D341Med (cell line): ENCODE measurements around the gene MYO15B.

Experiments used
- DNase-seq: peaks from one replicate; pipeline ENCODE4 v3.0.0; 2012; ENCODE audit warnings: low spot score

The MYO15B gene

DNA sequence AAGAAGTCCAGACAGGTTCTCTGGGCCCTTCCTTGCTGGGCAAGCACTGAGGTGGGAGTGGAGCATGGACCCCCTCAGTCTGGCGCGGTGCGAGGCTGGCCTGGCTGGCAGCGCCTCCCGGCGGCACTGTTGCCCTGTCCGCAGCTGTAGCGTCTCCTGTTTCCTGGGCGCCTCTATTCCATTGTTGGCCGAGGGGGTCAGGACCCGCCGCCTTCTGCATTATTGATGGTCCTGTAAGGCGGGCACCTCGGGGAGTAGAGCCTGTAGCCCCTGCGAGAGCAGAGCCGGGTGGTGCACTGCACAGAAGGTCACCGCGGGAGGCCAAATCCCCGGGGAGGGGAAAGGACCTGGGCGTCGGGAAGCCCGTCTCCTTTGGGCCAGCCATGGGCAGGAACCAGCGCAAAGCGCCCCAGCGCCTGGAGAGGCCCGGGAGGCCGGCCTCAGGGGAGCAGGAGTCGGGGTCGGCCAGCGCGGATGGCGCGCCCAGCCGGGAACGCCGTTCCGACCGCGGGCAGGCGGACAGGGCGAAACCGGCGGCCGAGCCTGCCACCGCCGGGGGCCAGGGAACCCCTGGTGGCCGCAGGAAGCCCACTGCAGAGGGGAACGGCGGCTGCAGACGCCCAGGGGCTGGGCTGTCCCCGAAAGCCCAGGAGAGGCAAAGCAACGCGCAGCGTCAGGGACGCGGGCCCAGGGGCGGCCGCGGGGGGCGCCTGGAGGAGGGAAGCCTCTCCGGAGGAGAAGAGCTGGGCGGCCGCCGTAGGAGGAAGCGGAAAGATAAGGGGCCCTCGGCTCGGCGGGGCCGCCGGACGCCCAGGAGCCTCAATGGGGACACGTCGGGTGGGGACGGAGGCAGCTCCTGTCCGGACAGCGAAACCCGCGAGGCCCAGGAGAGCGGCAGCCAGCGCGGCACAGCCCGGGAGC, at the start of gene MYO15B:
Gene MYO15B, plus strand, starts transcription at position 126 of the 921 bp plus-strand sequence. Its CDS starts 258 bp downstream, at position 384.
- DNase-seq, result no peak

DNA sequence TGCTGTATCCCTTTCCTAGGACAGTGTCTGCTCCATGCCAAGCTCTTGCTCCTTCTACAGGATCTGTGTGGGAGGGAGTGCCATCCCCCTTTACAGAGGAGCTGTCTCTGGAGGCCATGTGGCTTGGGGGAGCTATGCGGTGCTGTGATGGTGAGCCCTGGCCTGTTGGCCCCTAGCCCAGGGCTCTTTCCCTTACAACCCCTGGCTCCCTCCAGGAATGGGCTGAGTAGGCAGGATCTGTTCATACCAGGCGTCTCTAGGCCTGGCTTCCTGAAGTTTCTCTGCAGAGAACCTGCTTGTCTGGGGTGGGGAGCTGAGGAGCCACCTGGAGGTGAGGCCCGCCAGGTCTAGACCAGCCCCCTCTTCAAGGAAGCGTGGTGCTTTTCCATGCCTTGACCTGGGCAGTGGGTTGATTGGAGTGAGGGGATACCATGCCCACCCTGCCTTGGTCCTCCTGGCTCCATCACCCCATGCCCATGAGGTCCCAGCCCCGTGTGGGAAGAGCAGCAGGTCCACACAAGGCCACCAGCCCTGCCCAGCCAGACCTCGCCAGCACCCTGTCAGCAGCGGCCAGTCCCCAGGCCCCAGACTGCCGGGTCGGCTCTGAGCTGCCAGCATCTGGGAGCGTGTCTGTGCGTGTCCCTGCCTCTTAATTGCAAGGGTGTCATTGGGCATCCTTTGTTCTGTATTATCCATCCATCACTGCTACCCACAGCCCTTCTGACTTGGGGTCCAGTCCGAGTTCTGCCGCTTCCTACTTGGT, 47.5 kb upstream of the MYO15B start:
- DNase-seq, result no peak

DNA sequence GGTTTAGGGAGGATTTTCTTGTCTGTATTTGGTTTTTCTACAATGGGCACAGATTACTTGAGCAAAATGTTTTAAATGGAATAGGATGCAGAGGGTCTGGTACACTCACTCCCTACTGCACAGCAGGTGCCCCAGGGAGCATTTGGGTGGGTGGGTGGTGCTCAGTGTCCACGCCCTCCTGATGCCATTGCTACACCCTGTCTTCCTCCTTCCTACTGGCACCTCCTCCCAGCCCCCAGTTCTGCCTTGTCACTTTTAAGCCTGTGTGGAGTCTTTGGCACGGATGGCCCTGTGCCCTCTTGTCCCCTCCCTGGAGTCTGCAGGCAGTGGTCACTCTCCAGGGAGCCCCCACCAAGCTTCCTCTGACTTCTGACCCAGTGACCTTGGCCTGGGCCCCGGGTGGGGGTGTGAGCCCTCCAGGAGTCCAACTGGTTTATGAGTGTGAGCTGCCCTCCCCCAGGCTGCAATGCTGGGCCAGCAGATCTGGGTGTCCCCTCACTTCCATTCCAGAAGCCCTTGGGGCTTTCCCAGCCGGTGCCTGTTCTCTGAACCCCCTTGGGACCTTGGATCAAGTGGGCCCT, 46.6 kb upstream of the MYO15B start:
- no peak for DNase-seq

DNA sequence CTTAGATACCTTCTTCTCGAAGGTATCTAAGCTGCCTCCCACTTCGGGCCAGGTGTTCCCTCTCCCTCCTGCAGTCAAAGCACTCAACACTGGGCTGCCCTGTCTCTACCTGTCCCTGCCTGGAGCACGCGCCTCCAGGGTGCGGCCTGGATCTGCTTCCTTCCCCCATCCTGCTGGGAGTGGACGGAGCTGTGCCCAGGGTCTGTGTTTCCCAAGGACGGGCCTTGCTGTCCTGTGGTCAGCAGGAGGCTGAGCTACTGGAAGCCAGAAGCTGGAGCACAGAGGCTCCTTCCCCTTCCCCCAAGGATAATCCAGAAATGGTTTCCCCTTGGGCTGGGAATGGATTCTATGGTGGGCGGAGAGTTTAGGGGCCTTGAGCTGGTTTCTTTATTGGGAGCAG, 45.4 kb upstream of the MYO15B start:
- DNase-seq, result no peak

DNA sequence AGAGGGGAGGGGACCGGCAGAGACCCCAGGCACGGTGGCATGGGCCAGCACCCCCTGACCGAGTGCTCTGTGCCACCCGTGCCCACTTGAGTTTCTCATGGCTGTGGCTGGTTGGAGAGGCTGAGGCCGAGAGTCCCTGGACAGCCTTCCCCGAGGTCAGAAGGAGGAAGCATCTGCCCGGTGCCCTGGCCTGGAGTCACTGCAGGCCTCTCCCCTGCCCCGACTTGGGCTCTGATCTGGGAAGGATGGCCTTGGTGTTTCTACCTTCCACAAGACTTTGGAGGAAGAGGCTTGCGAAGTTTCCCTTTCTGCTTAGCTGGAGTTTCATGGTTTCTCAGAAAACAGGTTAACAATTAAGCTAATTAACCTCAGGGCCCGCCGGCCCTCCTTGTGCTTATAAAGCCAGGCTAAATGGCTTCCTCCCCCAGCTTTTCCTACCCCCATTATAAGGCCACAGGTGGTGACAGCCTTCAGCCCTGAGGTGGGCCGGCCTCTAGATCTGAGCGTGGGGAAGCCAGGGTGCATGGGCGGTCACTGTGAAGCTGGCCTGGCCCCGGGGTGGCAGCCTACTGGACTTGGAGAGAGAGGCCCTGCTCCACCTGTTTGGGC, 44.8 kb upstream of the MYO15B start:
- DNase-seq, result no peak

DNA sequence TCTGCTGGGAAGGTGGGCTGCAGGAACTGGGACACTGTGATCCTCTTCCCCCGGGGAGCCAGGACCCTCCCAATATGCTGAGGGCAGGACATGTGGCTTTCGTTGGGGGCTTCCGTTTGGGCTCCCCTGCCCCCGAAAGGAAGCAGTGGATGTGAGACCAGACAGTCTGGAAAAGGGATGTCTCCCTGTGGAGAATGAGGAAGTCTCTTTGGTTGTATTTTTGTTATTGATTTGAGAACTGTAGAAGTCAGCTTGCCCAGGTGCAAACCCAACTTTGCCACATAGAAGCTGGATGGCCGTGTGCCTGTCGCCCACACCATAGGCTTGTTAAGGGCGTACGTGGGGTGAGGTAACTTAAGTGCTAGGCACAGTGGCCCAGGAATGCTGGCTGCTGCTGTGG, 43.4 kb upstream of the MYO15B start:
- DNase-seq, result no peak

DNA sequence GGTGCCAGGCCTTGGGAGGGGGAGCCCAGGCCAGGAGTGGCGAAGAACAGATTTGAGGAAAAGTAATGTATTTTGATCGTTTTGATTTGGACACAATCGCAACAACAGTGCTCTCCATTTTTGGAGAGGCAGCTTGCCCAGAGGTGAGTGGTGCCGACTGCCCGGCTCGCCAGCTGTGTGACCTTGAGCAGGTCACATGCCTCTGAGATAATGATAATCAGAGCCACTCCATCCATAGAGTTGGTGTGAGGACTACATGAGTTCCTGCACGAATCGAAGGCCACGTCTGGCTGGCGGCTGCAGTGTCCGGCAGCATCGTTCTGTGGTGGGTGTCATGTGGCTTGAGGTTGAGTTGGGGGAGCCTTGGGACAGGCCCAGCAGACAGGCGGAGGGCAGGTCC, 41.4 kb upstream of the MYO15B start:
- no peak for DNase-seq

DNA sequence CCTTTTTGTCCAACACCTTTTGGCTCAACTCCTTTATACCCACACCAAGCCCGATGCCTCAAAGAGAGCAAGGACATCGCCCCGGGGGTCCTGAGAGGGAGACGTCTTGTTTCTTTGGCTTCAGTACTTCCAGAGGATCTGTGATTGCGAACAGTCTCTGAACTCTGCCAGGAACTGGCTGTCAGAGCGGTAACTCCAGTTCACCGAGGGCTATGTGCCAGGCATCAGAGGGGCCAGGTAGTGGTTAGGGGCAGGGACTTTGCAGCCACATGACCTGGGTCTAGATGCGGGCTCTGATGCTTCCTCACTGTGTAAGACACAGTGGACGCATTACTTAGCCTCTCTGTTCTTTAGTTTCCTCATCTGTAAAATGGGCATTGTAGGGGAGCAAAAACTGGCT, 40.5 kb upstream of the MYO15B start:
- DNase-seq, result no peak

DNA sequence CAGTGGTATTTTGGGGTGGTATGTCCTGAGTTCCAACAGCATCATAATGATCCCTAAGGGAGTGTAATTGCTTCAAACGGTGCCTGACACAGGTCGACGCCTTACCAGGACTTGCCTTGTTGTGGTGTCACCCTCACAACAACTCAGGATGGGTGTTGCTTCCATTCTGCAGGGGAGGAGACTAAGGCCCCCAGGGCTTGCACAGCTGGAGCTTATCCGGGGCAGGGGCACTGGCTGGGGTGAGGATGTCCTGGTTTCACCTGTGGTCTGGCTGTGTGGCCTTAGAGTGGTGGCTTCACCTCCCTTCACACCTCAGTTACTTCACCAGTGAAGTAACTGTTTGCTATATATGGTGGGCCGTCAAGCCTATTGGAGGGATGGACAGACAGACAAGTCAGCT, 38.8 kb upstream of the MYO15B start:
- no peak for DNase-seq

DNA sequence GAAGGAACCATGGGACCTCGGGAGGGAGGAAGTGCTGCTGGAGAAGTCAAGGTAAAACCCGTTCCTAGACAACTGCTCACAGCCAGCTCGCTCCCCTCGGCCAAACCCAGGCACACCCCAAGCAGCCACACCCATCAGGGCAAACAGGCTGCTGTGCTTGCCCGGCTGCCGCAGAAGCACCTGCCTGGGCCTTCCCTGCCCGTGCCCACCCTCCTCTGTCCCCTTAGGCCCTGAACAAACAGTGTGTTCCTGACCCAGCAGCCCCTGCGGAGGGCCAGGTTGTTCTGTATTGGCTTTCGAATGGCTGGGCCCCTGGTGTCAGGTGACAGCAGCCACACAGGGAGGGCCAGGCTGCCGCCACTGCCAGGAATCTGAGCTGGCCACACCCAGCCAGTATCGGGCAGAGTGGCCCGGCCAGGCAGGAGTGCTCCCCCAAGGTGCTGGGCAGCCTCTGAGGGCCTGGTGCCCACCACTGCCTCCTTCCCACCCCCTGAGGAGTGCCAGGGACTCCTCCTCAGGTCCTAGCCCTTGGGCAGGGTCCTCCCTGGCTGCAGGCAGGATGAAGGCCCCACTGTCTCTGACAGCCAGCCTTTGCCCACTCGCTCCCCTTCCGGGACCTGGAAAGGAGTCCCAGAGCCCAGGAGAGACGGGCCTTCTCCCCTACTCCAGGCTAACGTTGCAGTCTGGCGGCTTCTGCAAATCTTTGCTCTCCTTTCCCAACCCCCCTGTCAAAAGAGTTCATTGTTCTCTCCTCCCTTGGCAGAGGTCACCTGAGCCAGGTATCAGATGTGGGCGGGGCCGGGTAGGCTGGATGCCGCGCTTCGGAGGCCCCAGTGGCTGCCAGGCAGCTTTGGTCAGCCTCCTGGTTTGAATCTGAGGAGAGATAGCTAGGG, 38.1 kb upstream of the MYO15B start:
- DNase-seq, result no peak

DNA sequence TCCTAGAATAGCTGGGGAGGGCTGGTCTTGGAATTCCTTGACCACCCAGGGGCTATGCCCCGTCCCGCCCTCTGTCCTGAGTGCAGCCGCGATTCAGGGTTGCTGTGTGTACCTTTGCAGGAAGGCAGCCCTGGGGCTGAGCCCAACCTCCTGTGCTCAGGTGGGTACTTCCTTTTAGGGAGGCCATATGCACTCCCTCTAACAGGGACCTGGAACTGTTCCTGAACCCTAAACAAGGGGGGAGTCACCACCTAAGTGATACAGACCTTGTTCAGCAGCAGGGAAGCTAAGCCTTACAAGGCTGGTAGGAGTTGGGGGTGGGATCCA, 37.5 kb upstream of the MYO15B start:
- no peak for DNase-seq

DNA sequence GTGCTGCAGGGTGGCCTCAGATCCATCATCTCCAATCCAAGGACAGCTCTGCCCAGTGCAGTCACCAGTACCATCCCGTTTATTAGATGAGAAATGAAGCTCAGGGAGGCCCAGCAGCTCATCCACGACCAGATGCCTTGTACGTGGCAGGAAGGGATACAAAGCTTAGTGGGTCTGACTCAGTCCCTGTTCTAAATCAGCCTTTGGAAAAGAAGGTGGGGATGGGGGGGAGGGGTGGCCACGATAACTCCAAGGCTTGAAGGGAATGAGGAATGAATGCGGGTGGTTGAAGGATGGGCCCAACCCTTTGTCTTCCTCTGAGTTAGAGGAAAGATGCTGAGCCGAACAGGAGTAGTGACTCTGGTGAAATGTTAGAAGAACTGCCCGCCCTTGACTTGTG, 36.3 kb upstream of the MYO15B start:
- no peak for DNase-seq

DNA sequence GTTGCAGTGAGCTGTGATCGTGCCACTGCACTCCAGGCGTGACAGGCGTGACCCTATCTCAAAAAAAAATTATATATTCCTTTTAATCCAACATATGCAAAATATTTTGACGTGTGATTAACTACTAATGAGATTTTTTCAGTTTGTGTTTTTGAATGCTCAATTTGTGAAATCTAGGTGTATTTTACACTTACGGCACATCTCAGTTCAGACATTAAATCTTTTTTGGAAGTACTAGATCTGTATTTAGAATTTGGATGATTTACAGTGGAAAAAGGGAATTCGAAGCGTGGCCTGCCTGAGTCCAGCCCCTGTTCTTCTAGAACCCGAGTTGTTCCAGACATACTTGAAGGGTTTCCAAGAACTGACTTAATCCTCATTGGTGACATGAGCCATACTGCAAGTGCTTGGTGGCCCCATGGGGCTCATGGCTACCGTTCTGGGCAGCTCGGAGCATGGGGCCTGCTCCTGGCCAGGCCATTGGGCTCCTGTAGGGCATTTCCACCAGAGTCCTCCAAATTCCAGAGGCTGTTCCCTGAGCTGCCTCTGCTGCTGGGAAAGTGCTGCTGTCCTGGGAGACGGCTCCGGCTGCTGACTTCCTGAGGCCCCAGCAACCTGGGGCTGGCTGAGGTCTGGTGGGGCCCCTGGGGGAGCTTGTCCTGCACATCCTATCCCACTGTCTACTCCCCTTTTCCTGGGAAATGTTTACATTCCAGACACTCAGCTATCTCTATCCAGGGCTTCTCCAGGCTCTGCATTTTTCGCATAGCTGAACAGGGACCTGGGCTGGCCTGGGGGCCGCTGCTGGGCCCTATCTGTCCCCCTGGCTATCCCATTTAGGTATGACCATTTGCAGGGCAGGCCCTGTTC, 34.9 kb upstream of the MYO15B start:
- DNase-seq, result no peak

DNA sequence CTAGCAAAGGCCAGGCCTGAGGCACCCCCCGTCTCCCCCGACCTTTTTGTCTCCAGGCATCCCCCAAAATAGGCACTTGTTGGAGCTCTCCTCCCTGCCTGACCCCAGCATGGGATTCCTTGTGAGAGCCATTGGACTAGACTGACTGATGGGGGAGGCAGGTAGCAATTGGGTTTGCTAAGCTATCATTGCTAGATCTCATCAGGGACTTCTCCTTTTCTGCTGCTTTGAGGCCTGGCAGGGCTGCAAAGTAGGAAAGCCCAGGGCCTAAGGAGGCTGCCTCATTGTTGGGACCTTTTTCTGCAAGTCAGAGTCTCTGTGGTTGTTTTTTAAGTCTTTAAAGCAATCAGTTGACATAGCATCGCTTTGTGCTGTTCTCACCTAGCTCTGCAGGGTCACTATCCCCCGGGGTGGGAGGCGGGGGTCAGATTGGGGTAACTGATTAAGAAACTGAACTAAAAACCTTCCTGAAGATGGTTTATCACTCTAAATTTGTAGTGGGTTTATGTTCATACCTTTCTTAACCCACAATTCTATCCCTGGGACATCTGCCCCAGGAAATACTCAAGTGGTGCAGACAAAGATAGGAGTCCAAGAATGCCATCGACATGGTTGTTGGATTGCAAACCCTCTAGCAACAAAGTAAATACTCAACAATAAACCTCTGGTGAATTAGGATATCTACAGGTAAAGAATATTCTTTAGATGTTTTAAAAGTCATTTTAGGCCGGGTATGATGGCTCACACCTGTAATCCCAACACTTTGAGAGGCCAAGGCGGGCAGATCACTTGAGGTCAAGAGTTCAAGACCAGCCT, 34.1 kb upstream of the MYO15B start:
- DNase-seq, result no peak

DNA sequence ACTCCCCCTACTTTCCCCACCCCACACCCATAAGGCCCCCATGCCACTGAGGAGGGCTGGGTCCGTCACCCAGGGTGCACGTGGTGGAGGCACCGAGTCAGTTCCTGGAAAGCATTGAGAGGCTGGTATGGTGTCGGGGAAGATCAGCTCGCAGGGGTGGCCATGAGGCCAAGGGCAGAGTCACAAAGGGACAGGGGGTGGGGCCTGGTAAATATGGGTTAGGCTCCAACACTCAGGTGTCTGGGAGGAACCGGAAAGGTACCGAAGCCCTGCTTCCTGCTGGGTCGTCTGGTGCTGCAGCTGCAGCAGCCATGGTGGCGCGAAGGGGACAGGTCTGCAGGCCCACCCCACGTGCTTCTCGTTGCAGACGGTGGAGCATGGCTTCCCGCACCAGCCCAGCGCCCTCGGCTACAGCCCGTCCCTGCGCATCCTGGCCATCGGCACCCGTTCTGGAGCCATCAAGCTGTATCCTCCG, 31.9 kb upstream of the MYO15B start:
- DNase-seq, result no peak

DNA sequence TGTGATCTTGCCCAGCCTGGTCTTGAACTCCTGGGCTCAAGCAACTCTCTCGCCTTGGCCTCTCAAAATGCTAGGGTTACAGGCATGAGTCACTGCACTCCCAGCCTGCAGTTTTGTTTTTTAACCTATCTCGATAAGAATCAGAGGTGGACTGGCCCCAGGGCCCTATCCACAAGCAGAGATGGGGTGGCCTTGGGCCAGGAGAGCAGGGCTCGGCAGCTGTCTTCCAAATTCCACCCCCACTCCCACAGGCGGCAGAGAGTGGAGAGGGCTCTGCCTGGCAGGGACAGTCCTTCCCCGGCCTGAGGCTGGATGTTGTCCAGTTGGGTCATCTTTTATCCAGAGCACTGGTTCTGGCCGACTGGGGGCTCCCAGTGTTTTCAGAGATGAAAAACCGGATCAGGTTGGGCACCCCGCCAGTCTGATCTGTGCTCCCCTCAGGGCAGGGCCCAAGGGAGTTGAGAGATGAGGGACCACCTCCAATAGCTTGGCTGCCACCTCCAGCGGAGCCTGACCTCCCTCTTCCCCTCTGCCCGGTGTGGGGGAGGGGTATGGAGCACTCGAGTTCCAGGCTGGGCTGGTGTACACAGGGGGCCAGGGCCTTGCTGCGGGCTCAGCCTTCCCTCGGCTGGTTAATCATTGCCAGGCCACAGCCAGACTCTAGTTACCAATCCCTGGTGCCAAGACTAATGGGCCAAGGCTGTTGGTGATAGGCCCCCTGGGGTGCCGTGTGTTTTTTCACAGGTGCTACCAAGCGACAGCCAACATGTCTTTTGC, 30.3 kb upstream of the MYO15B start:
- no peak for DNase-seq

DNA sequence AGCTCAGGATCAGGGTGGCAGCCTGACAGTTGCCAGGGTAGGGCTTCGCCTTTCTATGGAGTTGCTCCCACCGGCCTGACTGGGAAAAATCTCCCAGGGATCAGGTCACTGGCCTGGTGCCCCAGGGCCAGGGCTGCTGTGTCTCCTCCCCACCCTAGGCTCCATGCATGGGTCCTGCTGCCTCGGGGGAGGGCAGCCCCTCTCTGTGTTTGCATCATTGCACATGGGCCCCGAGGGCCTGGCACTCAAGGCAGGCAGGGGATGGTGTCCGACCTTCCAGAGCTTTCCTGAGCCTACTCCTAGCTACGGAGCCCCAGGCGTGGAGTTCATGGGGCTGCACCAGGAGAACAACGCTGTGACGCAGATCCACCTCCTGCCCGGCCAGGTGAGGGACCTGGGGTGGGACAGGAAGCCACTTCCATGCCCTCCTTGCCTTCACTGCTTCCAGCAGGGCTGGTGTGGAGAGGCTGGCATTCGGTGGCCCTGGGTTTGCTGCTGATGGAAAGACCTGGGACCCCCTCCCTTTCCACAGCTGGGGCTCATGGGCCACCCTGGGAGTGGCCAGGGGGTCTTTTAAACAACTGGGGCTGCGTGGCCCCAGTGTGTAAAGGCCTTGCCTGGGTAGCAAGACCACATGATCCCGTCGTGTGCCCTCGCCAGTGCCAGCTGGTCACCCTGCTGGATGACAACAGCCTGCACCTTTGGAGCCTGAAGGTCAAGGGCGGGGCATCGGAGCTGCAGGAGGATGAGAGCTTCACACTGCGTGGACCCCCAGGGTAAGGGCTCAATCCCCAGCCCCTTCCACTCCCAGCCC, 29.5 kb upstream of the MYO15B start:
- DNase-seq, result no peak
